Fibroblast of villous mesenchyme (primary cell): ENCODE measurements around the gene PTPRN2. TPM values are rescaled to one million over a fixed set of nuclear protein-coding genes. Genes with fewer than 3 reads are reported as not detected.

Source experiments
- DNase-seq: peaks from one replicate; pipeline ENCODE4 v3.0.0-alpha.2; 2010; ENCODE audit warnings: low read depth
- H3K4me3 ChIP-seq: 2 replicates; pipeline ENCODE4 v1.5.1; 2011; ENCODE audit warnings: low read depth, mild to moderate bottlenecking, low read length
- total RNA-seq: library from RNA; depleted of rRNA; stranded (reverse); fragments of >200 nt; gene quantifications from 2 replicates; pipeline ENCODE4 v1.2.3, GENCODE V29; 2012
- TF ChIP-seq, protein P1 (sequence below): IDR thresholded peaks from 2 replicates; pipeline ENCODE4 v1.5.1; 2012; ENCODE audit warnings: low read depth, mild to moderate bottlenecking, low read length; ENCODE audit not compliant: insufficient read depth

Gene PTPRN2
- total RNA-seq, 1 donor = not detected

- TF ChIP-seq, protein P1, sequence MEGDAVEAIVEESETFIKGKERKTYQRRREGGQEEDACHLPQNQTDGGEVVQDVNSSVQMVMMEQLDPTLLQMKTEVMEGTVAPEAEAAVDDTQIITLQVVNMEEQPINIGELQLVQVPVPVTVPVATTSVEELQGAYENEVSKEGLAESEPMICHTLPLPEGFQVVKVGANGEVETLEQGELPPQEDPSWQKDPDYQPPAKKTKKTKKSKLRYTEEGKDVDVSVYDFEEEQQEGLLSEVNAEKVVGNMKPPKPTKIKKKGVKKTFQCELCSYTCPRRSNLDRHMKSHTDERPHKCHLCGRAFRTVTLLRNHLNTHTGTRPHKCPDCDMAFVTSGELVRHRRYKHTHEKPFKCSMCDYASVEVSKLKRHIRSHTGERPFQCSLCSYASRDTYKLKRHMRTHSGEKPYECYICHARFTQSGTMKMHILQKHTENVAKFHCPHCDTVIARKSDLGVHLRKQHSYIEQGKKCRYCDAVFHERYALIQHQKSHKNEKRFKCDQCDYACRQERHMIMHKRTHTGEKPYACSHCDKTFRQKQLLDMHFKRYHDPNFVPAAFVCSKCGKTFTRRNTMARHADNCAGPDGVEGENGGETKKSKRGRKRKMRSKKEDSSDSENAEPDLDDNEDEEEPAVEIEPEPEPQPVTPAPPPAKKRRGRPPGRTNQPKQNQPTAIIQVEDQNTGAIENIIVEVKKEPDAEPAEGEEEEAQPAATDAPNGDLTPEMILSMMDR = no peak
These were observed 500.4 kb downstream of the PTPRN2 start for GRCh38 chr7:158087196-158087595.

GRCh38 chr7:158085741-158086695, 501.6 kb downstream of the PTPRN2 start:
- no peak for DNase-seq
- H3K4me3 ChIP-seq = no peak overlapping the region
- TF ChIP-seq, protein P1 = no peak

More at GRCh38 chr7:158087196-158087595, 500.4 kb downstream of the PTPRN2 start:
- no peak for DNase-seq
- no peak overlapping the region for H3K4me3 ChIP-seq

DNA sequence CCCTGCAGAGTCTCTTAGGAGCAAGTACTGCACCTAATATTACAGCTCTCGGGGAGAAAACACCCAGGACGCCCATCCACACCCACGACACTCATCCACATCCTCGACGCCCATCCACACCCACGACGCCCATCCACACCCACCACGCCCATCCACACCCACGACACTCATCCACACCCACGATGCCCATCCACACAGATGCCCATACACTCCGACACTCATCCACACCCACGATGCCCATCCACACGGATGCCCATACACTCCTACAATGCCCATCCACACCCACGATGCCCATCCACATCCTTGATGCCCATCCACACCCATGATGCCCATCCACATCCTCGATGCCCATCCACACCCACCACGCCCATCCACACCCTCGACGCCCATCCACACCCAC, 503.1 kb downstream of the PTPRN2 start:
- H3K4me3 ChIP-seq = no peak overlapping the region
- DNase-seq = no peak
- TF ChIP-seq, protein P1 = no peak

DNA sequence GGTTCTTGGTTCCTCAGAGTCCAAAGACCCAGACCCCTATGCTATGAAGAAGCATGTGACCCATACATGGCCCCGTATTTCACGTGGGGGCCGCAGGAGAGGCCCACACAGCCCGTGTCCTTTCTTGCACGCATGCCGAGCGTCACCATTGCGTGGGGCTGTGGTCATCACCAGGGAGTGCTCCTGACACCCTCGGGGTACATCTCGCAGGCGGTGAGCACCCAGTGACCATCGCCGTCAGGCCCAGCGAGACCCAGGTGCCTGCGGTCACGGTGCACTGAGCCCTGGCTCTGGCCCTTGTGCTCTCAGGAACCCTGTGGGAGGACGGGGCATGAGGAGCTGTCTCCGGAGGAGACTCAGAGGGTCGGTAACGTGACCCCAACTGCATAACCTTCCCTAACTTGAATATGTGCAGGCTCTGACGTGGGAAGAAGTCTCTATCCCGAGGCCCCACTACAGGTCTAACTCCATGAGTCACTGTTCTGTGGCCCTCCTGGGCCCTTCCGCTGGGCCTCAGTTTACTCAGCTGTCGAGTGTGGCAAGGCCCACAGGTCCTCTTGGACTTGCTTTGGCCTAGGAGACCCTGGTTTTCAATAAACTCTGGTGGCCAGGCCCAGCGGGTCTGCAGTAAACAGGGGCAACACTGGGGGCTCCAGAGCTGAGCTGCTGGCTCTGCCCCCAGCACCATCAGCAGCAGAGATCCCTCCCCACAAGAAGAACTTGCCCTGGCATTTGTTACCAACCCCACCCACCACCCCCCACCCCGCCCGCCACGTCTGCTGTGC, 503.9 kb downstream of the PTPRN2 start:
- DNase-seq = no peak
- TF ChIP-seq, protein P1 = no peak
- no peak overlapping the region for H3K4me3 ChIP-seq

- H3K4me3 ChIP-seq = no peak overlapping the region
- no peak for DNase-seq
- TF ChIP-seq, protein P1 = no peak
These were observed 504.9 kb downstream of the PTPRN2 start for GRCh38 chr7:158082761-158083160.

- TF ChIP-seq, protein P1 = no peak
- no peak for DNase-seq
These were observed 506.7 kb downstream of the PTPRN2 start for GRCh38 chr7:158080899-158081445.

More at GRCh38 chr7:158080899-158081445, 506.7 kb downstream of the PTPRN2 start:
- H3K4me3 ChIP-seq = no peak overlapping the region
